NCI-H1105 treated with DMSO at 0.1 percent for 48 hours (cell line): Measurements from ENCODE around the gene FAF2.
"Not testable (repeated sequence)": the region's sequence is repeated elsewhere in the genome, so short reads cannot be mapped to it uniquely, and the experiment has no call there.

ENCODE experiments used
- DNase-seq: peaks from one replicate; lab custom pipeline; 2025; lab: John Stamatoyannopoulos, UW

FAF2 gene

GRCh38 chr5:176418251-176418650 lies 29.9 kb upstream of the FAF2 start:
- DNase-seq, result no peak

- DNase-seq, result no peak
These were observed 28.1 kb upstream of the FAF2 start for GRCh38 chr5:176420086-176420485.

GRCh38 chr5:176420972-176421544 lies 27.1 kb upstream of the FAF2 start:
- no peak for DNase-seq

- DNase-seq, result no peak
These were observed 24.0 kb upstream of the FAF2 start for GRCh38 chr5:176424181-176424580.

GRCh38 chr5:176425138-176425537 lies 23.0 kb upstream of the FAF2 start:
- DNase-seq, result no peak

- DNase-seq, result no peak
These were observed 22.4 kb upstream of the FAF2 start for GRCh38 chr5:176425791-176426190.

GRCh38 chr5:176426876-176427275 lies 21.3 kb upstream of the FAF2 start:
- DNase-seq, result no peak

GRCh38 chr5:176427971-176428370 lies 20.2 kb upstream of the FAF2 start:
- no peak for DNase-seq

GRCh38 chr5:176429972-176430371 lies 18.2 kb upstream of the FAF2 start:
- DNase-seq, result no peak

- DNase-seq, result no peak
These were observed 15.5 kb upstream of the FAF2 start for GRCh38 chr5:176432707-176433106.

- DNase-seq, result no peak
These were observed 11.5 kb upstream of the FAF2 start for GRCh38 chr5:176436656-176437055.

GRCh38 chr5:176438959-176439757 lies 9.0 kb upstream of the FAF2 start:
- no peak for DNase-seq

- DNase-seq, result no peak
These were observed 7.1 kb upstream of the FAF2 start for GRCh38 chr5:176440927-176441706.

- DNase-seq, result no peak
These were observed 6.3 kb upstream of the FAF2 start for GRCh38 chr5:176441921-176442323.

- DNase-seq, result not testable (repeated sequence)
These were observed 5.3 kb upstream of the FAF2 start for GRCh38 chr5:176442911-176443310.

GRCh38 chr5:176444742-176445141 lies 3.4 kb upstream of the FAF2 start:
- no peak for DNase-seq

- DNase-seq, result no peak
These were observed 2.0 kb upstream of the FAF2 start for GRCh38 chr5:176446028-176446665.

GRCh38 chr5:176446884-176447590 lies 1.1 kb upstream of the FAF2 start:
- no peak for DNase-seq

- peak; percentile 12 for DNase-seq
These were observed 601 bp upstream of the FAF2 start for GRCh38 chr5:176447591-176447977.

- no peak for DNase-seq
These were observed 1.9 kb downstream of the FAF2 start for GRCh38 chr5:176450077-176450476.

- DNase-seq, result no peak
These were observed 6.7 kb downstream of the FAF2 start for GRCh38 chr5:176454724-176455394.
